Thyroid gland (tissue), 4 donors: ENCODE results near the gene FGR.

Experiments
- POLR2A ChIP-seq, 2 donors: fragments of 450-650 bp; IDR thresholded peaks; one replicate each; pipeline ENCODE4 v1.6.1; 2017; ENCODE audit warnings: antibody characterized with exemption in 2 of 2, mild to moderate bottlenecking in 2 of 2, moderate library complexity in 1 of 2
- TF ChIP-seq, protein P1 (sequence below), 6 experiments: fragments of 200-600 bp in 3 of 6; fragments of 450-650 bp in 3 of 6; sonication (generic) in 3 of 6; IDR thresholded peaks; one replicate each; pipeline ENCODE4 v1.5.1; 2016 to 2019; ENCODE audit warnings: antibody characterized with exemption in 6 of 6, mild to moderate bottlenecking in 2 of 6, inconsistent platforms in 1 of 6, moderate library complexity in 1 of 6

DNA sequence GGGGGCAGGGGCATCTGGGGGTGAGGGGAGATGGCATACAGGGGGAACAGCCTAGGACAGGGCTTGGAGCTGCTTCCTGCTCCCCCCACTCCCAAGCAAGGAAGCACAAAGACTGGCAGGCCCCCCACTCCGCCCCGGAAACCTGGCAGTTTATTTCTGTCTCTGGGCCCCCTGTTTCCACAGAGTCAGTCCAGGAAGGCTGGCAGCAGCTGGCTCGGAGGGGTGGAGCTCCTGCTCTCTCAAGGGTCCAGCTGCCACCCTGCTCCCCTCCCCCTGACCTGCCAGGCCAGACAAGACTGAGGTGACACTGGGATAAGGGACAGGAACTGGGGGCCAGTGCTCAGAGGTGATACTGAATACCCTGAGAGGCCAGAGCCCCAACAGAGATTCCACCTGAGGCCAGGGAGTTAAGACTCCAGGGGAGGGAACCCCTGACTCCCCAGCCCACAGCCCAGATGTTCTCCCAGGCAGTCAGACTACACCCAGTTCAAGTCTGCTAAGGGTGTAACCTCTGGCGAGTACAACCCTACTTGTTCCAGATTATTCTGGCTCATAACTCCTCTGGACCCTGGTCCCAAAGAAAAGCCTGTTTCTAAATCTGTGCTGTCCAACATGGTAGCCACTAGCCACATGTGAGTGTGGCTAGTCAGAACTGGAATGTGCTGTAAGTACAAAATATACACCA lies 57.3 kb downstream of the FGR start:
- TF ChIP-seq, protein P1, sequence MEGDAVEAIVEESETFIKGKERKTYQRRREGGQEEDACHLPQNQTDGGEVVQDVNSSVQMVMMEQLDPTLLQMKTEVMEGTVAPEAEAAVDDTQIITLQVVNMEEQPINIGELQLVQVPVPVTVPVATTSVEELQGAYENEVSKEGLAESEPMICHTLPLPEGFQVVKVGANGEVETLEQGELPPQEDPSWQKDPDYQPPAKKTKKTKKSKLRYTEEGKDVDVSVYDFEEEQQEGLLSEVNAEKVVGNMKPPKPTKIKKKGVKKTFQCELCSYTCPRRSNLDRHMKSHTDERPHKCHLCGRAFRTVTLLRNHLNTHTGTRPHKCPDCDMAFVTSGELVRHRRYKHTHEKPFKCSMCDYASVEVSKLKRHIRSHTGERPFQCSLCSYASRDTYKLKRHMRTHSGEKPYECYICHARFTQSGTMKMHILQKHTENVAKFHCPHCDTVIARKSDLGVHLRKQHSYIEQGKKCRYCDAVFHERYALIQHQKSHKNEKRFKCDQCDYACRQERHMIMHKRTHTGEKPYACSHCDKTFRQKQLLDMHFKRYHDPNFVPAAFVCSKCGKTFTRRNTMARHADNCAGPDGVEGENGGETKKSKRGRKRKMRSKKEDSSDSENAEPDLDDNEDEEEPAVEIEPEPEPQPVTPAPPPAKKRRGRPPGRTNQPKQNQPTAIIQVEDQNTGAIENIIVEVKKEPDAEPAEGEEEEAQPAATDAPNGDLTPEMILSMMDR (IDR thresholded peaks at IDR 0.05): no peak
- no peak for TF ChIP-seq POLR2A (IDR thresholded peaks at IDR 0.05)
